CD4-positive, alpha-beta T cell (primary cell): Measurements from ENCODE around the gene RPS16. TPM values are rescaled to one million over a fixed set of nuclear protein-coding genes. Genes with fewer than 3 reads are reported as not detected.

ENCODE experiments used
- ATAC-seq: fragments of 200-7000 bp; cut with Tn5 transposase; one replicate; pipeline ENCODE4 v1.10.0; 2022; ENCODE audit warnings: mild to moderate bottlenecking; ENCODE audit not compliant: poor library complexity
- CTCF ChIA-PET: fragments of 350-600 bp; sonication (Branson Sonifier 250); formaldehyde crosslinking; loops from one replicate; lab custom pipeline; 2021; ENCODE audit warnings: antibody characterized with exemption, inconsistent platforms; lab: Charles Lee
- POLR2A ChIA-PET: fragments of 350-600 bp; sonication (Branson Sonifier 250); formaldehyde crosslinking; loops from one replicate; lab custom pipeline; 2021; ENCODE audit warnings: antibody characterized with exemption, inconsistent platforms; lab: Charles Lee
- DNase-seq, 14 experiments: peaks; one replicate each; pipeline ENCODE4 v3.0.0-alpha.2; 2013 to 2020; ENCODE audit warnings: mixed read lengths in 2 of 14
- H3K27ac ChIP-seq, 2 donors: one replicate each; pipeline versions ENCODE4 v1.5.1 to v1.7.0; 2013; ENCODE audit warnings: low read length in 2 of 2, low read depth in 1 of 2, mild to moderate bottlenecking in 1 of 2
- H3K27me3 ChIP-seq, 2 experiments: 1 replicate in 1 of 2; 2 replicates in 1 of 2; pipeline versions ENCODE4 v1.6.1 to v1.7.0; 2013; ENCODE audit warnings: low read length in 2 of 2, control low read depth in 1 of 2, mild to moderate bottlenecking in 1 of 2, moderate library complexity in 1 of 2; ENCODE audit not compliant: insufficient read depth in 2 of 2, control insufficient read depth in 1 of 2
- H3K36me3 ChIP-seq: one replicate; pipeline ENCODE4 v1.6.1; 2013; ENCODE audit warnings: low read length, control low read depth; ENCODE audit not compliant: insufficient read depth
- H3K4me1 ChIP-seq: one replicate; pipeline ENCODE4 v1.6.1; 2013; ENCODE audit warnings: low read length, control low read depth; ENCODE audit not compliant: insufficient read depth
- H3K4me3 ChIP-seq: one replicate; pipeline ENCODE4 v1.5.1; 2013; ENCODE audit warnings: mild to moderate bottlenecking, low read length, moderate library complexity
- H3K9me3 ChIP-seq, 2 experiments: 1 replicate in 1 of 2; 2 replicates in 1 of 2; pipeline versions ENCODE4 v1.6.1 to v1.7.0; 2013; ENCODE audit warnings: low read length in 2 of 2, mild to moderate bottlenecking in 2 of 2, control low read depth in 1 of 2, moderate library complexity in 1 of 2; ENCODE audit not compliant: control insufficient read depth in 1 of 2, insufficient read depth in 1 of 2
- H3K27ac Mint-ChIP-seq: one replicate; pipeline ENCODE4 v1.8.0; 2020; ENCODE audit warnings: mixed read lengths
- H3K27me3 Mint-ChIP-seq: one replicate; pipeline ENCODE4 v1.8.0; 2021; ENCODE audit warnings: mixed read lengths
- H3K36me3 Mint-ChIP-seq: one replicate; pipeline ENCODE4 v1.8.0; 2021; ENCODE audit warnings: low read depth, mixed read lengths
- H3K4me1 Mint-ChIP-seq: one replicate; pipeline ENCODE4 v1.8.0; 2021; ENCODE audit warnings: low read depth, mixed read lengths
- H3K4me3 Mint-ChIP-seq: one replicate; pipeline ENCODE4 v1.8.0; 2020; ENCODE audit warnings: mild to moderate bottlenecking, mixed read lengths
- H3K9me3 Mint-ChIP-seq: one replicate; pipeline ENCODE4 v1.8.0; 2020; ENCODE audit warnings: mixed read lengths
- CTCF ChIP-seq: fragments of 200-600 bp; IDR thresholded peaks from one replicate; pipeline ENCODE4 v1.8.0; 2022; ENCODE audit warnings: antibody characterized with exemption, mild to moderate bottlenecking
- intact Hi-C, 2 experiments: fragments of 100-400 bp; cut with DNase I in 1 of 2; cut with micrococcal nuclease in 1 of 2; formaldehyde crosslinking; loops; one replicate each; pipeline versions ENCODE4 v1.15.1 to v1.9.0; 2023 to 2025; cut with DNase I, micrococcal nuclease
- total RNA-seq, 174 experiments: library from RNA in 2 of 174; stranded (reverse) in 2 of 174; gene quantifications; one replicate each; pipeline ENCODE4 v1.2.3 and lab custom pipeline; 2021 to 2026

Gene RPS16
- total RNA-seq, 2 experiments from 2014 or later = 4,625 to 4,839 TPM

- ChIA-PET POLR2A (interaction anchor here (0.5 to 9.4 kb wide), 10 partner anchors 6 to 560 kb away, joined by 3 to 144 read pairs (median 10); partner anchors contain the start of genes GMFG, MED29, PAF1 and PLEKHG2), CTCF (interaction anchor here (1.3 to 2.3 kb wide), 2 partner anchors 10 to 34 kb away, joined by 4 to 40 read pairs; partner anchors contain the start of genes PLEKHG2 and RPS16)
- Histone ChIP-seq H3K27ac (peak overlapping the region; percentile 100), H3K9me3 (no peaks in the 10 kb centered on the region), H3K27me3 (no peaks in the 10 kb centered on the region), H3K4me3 (peak overlapping the region; percentile 73), H3K36me3 (peaks cover 13% of the 10 kb centered on the region), H3K4me1 (peaks cover 93% of the 10 kb centered on the region)
- peak; percentile 58 for ATAC-seq
- Mint-ChIP-seq H3K27me3 (no peaks in the 10 kb centered on the region), H3K4me1 (peaks cover 68% of the 10 kb centered on the region), H3K36me3 (peaks cover 36% of the 10 kb centered on the region), H3K9me3 (no peaks in the 10 kb centered on the region), H3K27ac (peak overlapping the region; percentile 98), H3K4me3 (peak overlapping the region; percentile 89)
- intact Hi-C loops = loop anchor here in 1 of 2 experiments (1.0 kb wide), 2 partner anchors 11 kb away; partner anchors contain the start of gene PLEKHG2
- no peak for TF ChIP-seq CTCF
- peak; percentile 71 to 98 (median 84) for DNase-seq
Observed at GRCh38 chr19:39401549-39402345, 34.0 kb downstream of the RPS16 start.

- Histone ChIP-seq H3K4me3 (peak overlapping the region; percentile 73), H3K27me3 (no peaks in the 10 kb centered on the region), H3K36me3 (peaks cover 16% of the 10 kb centered on the region), H3K9me3 (no peaks in the 10 kb centered on the region), H3K27ac (peak overlapping the region; percentile 100), H3K4me1 (peaks cover 90% of the 10 kb centered on the region)
- Mint-ChIP-seq H3K36me3 (peaks cover 30% of the 10 kb centered on the region), H3K4me3 (peak overlapping the region; percentile 89), H3K9me3 (no peaks in the 10 kb centered on the region), H3K27me3 (no peaks in the 10 kb centered on the region), H3K4me1 (peaks cover 64% of the 10 kb centered on the region), H3K27ac (peak overlapping the region; percentile 98)
- intact Hi-C loops = loop anchor here in 1 of 2 experiments (1.0 kb wide), 2 partner anchors 11 kb away; partner anchors contain the start of gene PLEKHG2
- ATAC-seq = peak; percentile 9
- DNase-seq = no peak
- POLR2A ChIA-PET = interaction anchor here (0.5 to 9.4 kb wide), 8 partner anchors 7 to 559 kb away, joined by 3 to 144 read pairs (median 22); partner anchors contain the start of genes GMFG, MED29, PAF1 and PLEKHG2
- CTCF ChIA-PET = interaction anchor here (1.3 to 2.3 kb wide), 2 partner anchors 11 to 34 kb away, joined by 4 to 40 read pairs; partner anchors contain the start of genes PLEKHG2 and RPS16
- TF ChIP-seq CTCF = no peak
Observed at GRCh38 chr19:39401070-39401548, 34.6 kb downstream of the RPS16 start.

GRCh38 chr19:39400061-39400460 lies 35.7 kb downstream of the RPS16 start:
- Mint-ChIP-seq H3K27me3 (no peaks in the 10 kb centered on the region), H3K27ac (peak overlapping the region; percentile 98), H3K36me3 (peaks cover 38% of the 10 kb centered on the region), H3K9me3 (no peaks in the 10 kb centered on the region), H3K4me1 (peaks cover 54% of the 10 kb centered on the region), H3K4me3 (peak overlapping the region; percentile 74)
- DNase-seq (no peak), ATAC-seq (no peak)
- ChIA-PET CTCF (interaction anchor here (1.0 to 4.2 kb wide), 2 partner anchors 12 to 58 kb away, joined by 3 to 102 read pairs; partner anchors contain the start of genes PLEKHG2 and SAMD4B), POLR2A (interaction anchor here (0.7 to 5.5 kb wide), 4 partner anchors 8 to 36 kb away, joined by 3 to 126 read pairs (median 71); partner anchors contain the start of genes PLEKHG2, RPS16 and ZFP36)
- Histone ChIP-seq H3K9me3 (no peaks in the 10 kb centered on the region), H3K27me3 (no peaks in the 10 kb centered on the region), H3K36me3 (peaks cover 24% of the 10 kb centered on the region), H3K4me3 (no peak overlapping the region), H3K4me1 (peaks cover 80% of the 10 kb centered on the region), H3K27ac (peak overlapping the region in 1 of 2 donors; percentile 100)
- no peak for TF ChIP-seq CTCF
- intact Hi-C loops = no loop called here
